Endothelial cell of umbilical vein (primary cell): ENCODE results near the gene ZSCAN20. TPM values are rescaled to one million over a fixed set of nuclear protein-coding genes. Genes with fewer than 3 reads are reported as not detected.

Source experiments
- BruUV-seq: library from RNA; stranded (reverse); fragments of 400-500 nt; replicated peaks from 2 replicates; lab custom pipeline; 2021; lab: Mats Ljungman, UMichigan
- CTCF ChIA-PET: fragments of 300-600, 350-600 bp; sonication (Branson Sonifier 250); formaldehyde crosslinking; loops from one replicate; lab custom pipeline; 2021; ENCODE audit warnings: antibody characterized with exemption, inconsistent platforms; lab: Charles Lee
- POLR2A ChIA-PET: fragments of 300-600, 350-600 bp; sonication (Branson Sonifier 250); formaldehyde crosslinking; loops from one replicate; lab custom pipeline; 2021; ENCODE audit warnings: antibody characterized with exemption, inconsistent platforms; lab: Charles Lee
- DNase-seq: peaks from one replicate; pipeline ENCODE4 v3.0.0-alpha.2; 2011; ENCODE audit warnings: low read depth, low spot score
- FAIRE-seq: peaks from 2 replicates; lab custom pipeline; 2011; peaks lifted over from hg19 to GRCh38; lab: Jason Lieb, UNC
- H2AFZ ChIP-seq: 2 replicates; pipeline ENCODE4 v1.6.0; 2012; ENCODE audit warnings: low read depth, low read length, control low read depth, inconsistent platforms
- H3K27ac ChIP-seq: 2 replicates; pipeline ENCODE4 v1.5.1; 2011; ENCODE audit warnings: low read depth, mild to moderate bottlenecking, control low read depth, low read length, moderate library complexity; ENCODE audit not compliant: insufficient read depth
- H3K27me3 ChIP-seq, 2 experiments: 2 replicates each; pipeline versions ENCODE4 v1.6.0 to v1.6.1; 2011; ENCODE audit warnings: low read length in 2 of 2, mixed read lengths in 1 of 2; ENCODE audit not compliant: control insufficient read depth in 2 of 2, insufficient read depth in 2 of 2
- H3K36me3 ChIP-seq, 2 experiments: 2 replicates in 1 of 2; 3 replicates in 1 of 2; pipeline ENCODE4 v1.5.1; 2011; ENCODE audit warnings: low read length in 2 of 2, mild to moderate bottlenecking in 1 of 2, moderate library complexity in 1 of 2; ENCODE audit not compliant: control insufficient read depth in 2 of 2, insufficient read depth in 2 of 2; ENCODE audit errors: extremely low read depth in 1 of 2
- H3K4me1 ChIP-seq: 3 replicates; pipeline ENCODE4 v1.5.1; 2011; ENCODE audit warnings: mild to moderate bottlenecking, low read length; ENCODE audit not compliant: control insufficient read depth, insufficient read depth; ENCODE audit errors: extremely low read depth
- H3K4me2 ChIP-seq: 2 replicates; pipeline ENCODE4 v1.6.1; 2011; ENCODE audit warnings: low read length, control low read depth, mixed read lengths; ENCODE audit not compliant: insufficient read depth
- H3K4me3 ChIP-seq, 3 experiments: fragments of 200-600 bp in 1 of 3; sonication (generic), shearing (Covaris generic) in 1 of 3; replicated peaks in 1 of 3; 2 replicates each; pipeline ENCODE4 v1.5.1; 2011 to 2016; ENCODE audit warnings: control low read depth in 3 of 3, low read length in 3 of 3, mild to moderate bottlenecking in 2 of 3, inconsistent platforms in 1 of 3, low read depth in 1 of 3, moderate library complexity in 1 of 3; ENCODE audit not compliant: insufficient read depth in 1 of 3
- H3K79me2 ChIP-seq: 2 replicates; pipeline ENCODE4 v1.6.0; 2012; ENCODE audit warnings: low read length, inconsistent platforms; ENCODE audit not compliant: control insufficient read depth, insufficient read depth
- H3K9ac ChIP-seq: replicated peaks from 2 replicates; pipeline ENCODE3; 2011; ENCODE audit warnings: low read length, control low read depth; ENCODE audit not compliant: insufficient read depth; ENCODE audit errors: extremely low read depth
- H3K9me1 ChIP-seq: replicated peaks from 3 replicates; pipeline ENCODE4 v1.6.0; 2011; ENCODE audit warnings: mild to moderate bottlenecking, low read length; ENCODE audit not compliant: control insufficient read depth, insufficient read depth; ENCODE audit errors: extremely low read depth
- H3K9me3 ChIP-seq: replicated peaks from 2 replicates; pipeline ENCODE4 v1.5.1; 2012; ENCODE audit warnings: low read length, inconsistent platforms; ENCODE audit not compliant: control insufficient read depth, insufficient read depth
- H4K20me1 ChIP-seq: replicated peaks from 2 replicates; pipeline ENCODE3; 2011; ENCODE audit warnings: mild to moderate bottlenecking, low read length; ENCODE audit not compliant: control insufficient read depth, insufficient read depth; ENCODE audit errors: extremely low read depth
- CTCF ChIP-seq, 2 donors: IDR thresholded peaks; 1 replicate in 1 of 2; 2 replicates in 1 of 2; pipeline ENCODE4 v1.5.1; 2011; ENCODE audit warnings: low read length in 2 of 2, mild to moderate bottlenecking in 2 of 2, moderate library complexity in 2 of 2, control low read depth in 1 of 2, inconsistent platforms in 1 of 2, low read depth in 1 of 2; ENCODE audit not compliant: insufficient read depth in 1 of 2; ENCODE audit errors: extremely low read depth in 1 of 2
- EZH2 ChIP-seq: IDR thresholded peaks from 2 replicates; pipeline ENCODE4 v1.6.1; 2012; ENCODE audit warnings: borderline replicate concordance, low read depth, mild to moderate bottlenecking, moderate library complexity, low read length, inconsistent platforms; ENCODE audit not compliant: severe bottlenecking
- FOS ChIP-seq: IDR thresholded peaks from 2 replicates; pipeline ENCODE4 v1.6.1; 2011; ENCODE audit warnings: mild to moderate bottlenecking, low read length, moderate library complexity, borderline replicate concordance; ENCODE audit not compliant: insufficient read depth
- GATA2 ChIP-seq: IDR thresholded peaks from 2 replicates; pipeline ENCODE4 v1.7.0; 2011; ENCODE audit warnings: low read depth, mild to moderate bottlenecking, moderate library complexity, mixed read lengths, low read length; ENCODE audit not compliant: insufficient read length, insufficient read depth
- JUN ChIP-seq: IDR thresholded peaks from 2 replicates; pipeline ENCODE4 v1.6.1; 2011; ENCODE audit warnings: borderline replicate concordance, low read depth; ENCODE audit not compliant: insufficient read length, insufficient read depth
- MAX ChIP-seq: IDR thresholded peaks from 2 replicates; pipeline ENCODE4 v1.6.1; 2011; ENCODE audit not compliant: insufficient read depth, insufficient read length
- MYC ChIP-seq: IDR thresholded peaks from one replicate; pipeline ENCODE4 v1.6.1; 2011; ENCODE audit warnings: mild to moderate bottlenecking, low read depth, low read length
- POLR2A ChIP-seq: IDR thresholded peaks from 2 replicates; pipeline ENCODE4 v1.6.1; 2012; ENCODE audit warnings: low read depth, mild to moderate bottlenecking, control low read depth, low read length
- POLR2AphosphoS5 ChIP-seq: IDR thresholded peaks from 2 replicates; pipeline ENCODE4 v1.6.1; 2012; ENCODE audit warnings: low read depth, mild to moderate bottlenecking, control low read depth, low read length, moderate library complexity; ENCODE audit not compliant: insufficient read depth
- dilution Hi-C: fragments of 300-500 bp; cut with MboI; formaldehyde crosslinking; loops from one replicate; pipeline ENCODE4 v1.15.0; 2019; ENCODE audit warnings: low sequenced_read_pairs; ENCODE audit not compliant: extremely low pct_ligation_motif_present
- intact Hi-C: fragments of 100-400 bp; cut with micrococcal nuclease; formaldehyde crosslinking; loops from one replicate; pipeline ENCODE4 v1.10.0; 2022
- polyA plus RNA-seq, 4 experiments: library from polyadenylated mRNA; depleted of rRNA in 3 of 4; stranded (reverse) in 3 of 4; unstranded in 1 of 4; fragments of >200 nt; gene quantifications; 2 replicates each; pipeline versions ENCODE4 v1.2.1 to v1.2.3, GENCODE V29; 2011 to 2012; ENCODE audit warnings: missing spikeins in 1 of 4
- total RNA-seq: library from RNA; stranded (reverse); gene quantifications from 2 replicates; pipeline ENCODE4 v1.2.3, GENCODE V29; 2021

The ZSCAN20 gene
- total and polyA plus RNA-seq, 2 donors (not counting 3 experiments of a cell fraction or from before 2014, with no cell fraction given): 1.2 to 5.8 TPM

GRCh38 chr1:33532250-33532649 lies 59.8 kb downstream of the ZSCAN20 start:
- Histone ChIP-seq H3K27ac (no peak overlapping the region), H3K36me3 (no peaks in the 10 kb centered on the region), H3K9ac (no peak overlapping the region), H3K27me3 (no peaks in the 10 kb centered on the region), H2AFZ (no peak overlapping the region), H3K9me1 (no peaks in the 10 kb centered on the region), H3K79me2 (no peaks in the 10 kb centered on the region), H3K9me3 (no peaks in the 10 kb centered on the region), H3K4me1 (no peaks in the 10 kb centered on the region), H3K4me2 (no peak overlapping the region), H3K4me3 (no peak overlapping the region), H4K20me1 (no peaks in the 10 kb centered on the region)
- DNase-seq (no peak), FAIRE-seq (no peak)
- dilution Hi-C loops: no loop called here
- no TSS peak for BruUV-seq
- no peak for TF ChIP-seq MAX
- no peak for TF ChIP-seq JUN
- TF ChIP-seq MYC: no peak
- TF ChIP-seq POLR2A: no peak
- TF ChIP-seq FOS: no peak
- no peak for TF ChIP-seq CTCF (IDR thresholded peaks at IDR 0.05; ENCODE audit: extremely low read depth in 1 of 2, insufficient read depth in 1 of 2, low read depth in 1 of 2, low read length in 2 of 2)
- TF ChIP-seq POLR2AphosphoS5: no peak
- TF ChIP-seq GATA2: no peak
- no peak for TF ChIP-seq EZH2
- ChIA-PET CTCF (no interaction called here), POLR2A (no interaction called here)
- intact Hi-C loops: no loop called here
